Transverse colon (tissue), 4 donors: Measurements from ENCODE around the gene ACTR1B. TPM values are rescaled to one million over a fixed set of nuclear protein-coding genes. Genes with fewer than 3 reads are reported as not detected.

Experiments used
- DNase-seq: peaks from one replicate; pipeline ENCODE4 v3.0.0-alpha.2; 2019
- H3K27ac ChIP-seq, 4 donors: fragments of 200-600 bp; sonication (generic); 2 replicates each; pipeline ENCODE4 v1.5.1; 2016 to 2018; ENCODE audit warnings: inconsistent platforms in 4 of 4
- H3K27me3 ChIP-seq: fragments of 200-600 bp; sonication (generic); 2 replicates; pipeline ENCODE4 v1.5.1; 2017; ENCODE audit warnings: inconsistent platforms
- H3K36me3 ChIP-seq, 4 donors: fragments of 200-600 bp; sonication (generic); 2 replicates each; pipeline ENCODE4 v1.5.1; 2017 to 2019; ENCODE audit warnings: inconsistent platforms in 4 of 4
- H3K4me1 ChIP-seq, 4 donors: fragments of 200-600 bp; sonication (generic); 2 replicates each; pipeline ENCODE4 v1.5.1; 2017 to 2020; ENCODE audit warnings: inconsistent platforms in 4 of 4
- H3K4me3 ChIP-seq, 4 donors: fragments of 200-600 bp; sonication (generic); 1 replicate in 1 of 4; 2 replicates in 3 of 4; pipeline versions ENCODE4 v1.5.1 to v1.6.1; 2017 to 2019; ENCODE audit warnings: inconsistent platforms in 4 of 4
- H3K9me3 ChIP-seq, 2 donors: fragments of 200-600 bp; sonication (generic); 2 replicates each; pipeline ENCODE4 v1.5.1; 2017 to 2019; ENCODE audit warnings: inconsistent platforms in 2 of 2
- EP300 ChIP-seq: sonication (generic); formaldehyde crosslinking; IDR thresholded peaks from one replicate; pipeline ENCODE4 v1.6.1; 2017; ENCODE audit warnings: antibody characterized with exemption, low read depth
- POLR2A ChIP-seq: fragments of 450-650 bp; IDR thresholded peaks from one replicate; pipeline ENCODE4 v1.6.1; 2016; ENCODE audit warnings: antibody characterized with exemption, mild to moderate bottlenecking, moderate library complexity
- POLR2AphosphoS5 ChIP-seq, 3 donors: sonication (generic); formaldehyde crosslinking; IDR thresholded peaks; one replicate each; pipeline ENCODE4 v1.6.1; 2016; ENCODE audit warnings: antibody characterized with exemption in 3 of 3
- WGBS, 2 donors: methylation state at CpG; one replicate each; pipeline ENCODE4 v1.1.5; 2018; ENCODE audit warnings: low coverage in 1 of 2; 5-methylcytosine and 5-hydroxymethylcytosine counted together
- in situ Hi-C, 4 donors: fragments of 200-750 bp; cut with MboI; loops; one replicate each; pipeline versions ENCODE4 v1.15.0 to v1.15.1; 2017; ENCODE audit warnings: low sequenced_read_pairs in 3 of 4, low pct_ligation_motif_present in 1 of 4, low pct_unique_long_range_greater_than_20kb in 1 of 4
- intact Hi-C: fragments of 100-400 bp; cut with DNase I; formaldehyde crosslinking; loops from one replicate; pipeline ENCODE4 v1.15.1; 2023; ENCODE audit warnings: low total_unique reads
- total RNA-seq, 4 donors: library from RNA; depleted of rRNA; stranded (reverse); fragments of >200 nt; gene quantifications; one replicate each; pipeline ENCODE4 v1.1.0, GENCODE V29; 2016
- TF ChIP-seq, protein P1 (sequence below), 5 experiments: fragments of 200-600 bp in 3 of 5; fragments of 450-650 bp in 2 of 5; sonication (generic) in 3 of 5; IDR thresholded peaks; 1 replicate in 2 of 5; 2 replicates in 3 of 5; pipeline ENCODE4 v1.5.1; 2016 to 2017; ENCODE audit warnings: antibody characterized with exemption in 5 of 5, inconsistent platforms in 3 of 5, mild to moderate bottlenecking in 2 of 5, moderate library complexity in 1 of 5

ACTR1B gene
- total RNA-seq, 4 donors from 2014 or later: 66.8 to 157 (median 119) TPM

DNA sequence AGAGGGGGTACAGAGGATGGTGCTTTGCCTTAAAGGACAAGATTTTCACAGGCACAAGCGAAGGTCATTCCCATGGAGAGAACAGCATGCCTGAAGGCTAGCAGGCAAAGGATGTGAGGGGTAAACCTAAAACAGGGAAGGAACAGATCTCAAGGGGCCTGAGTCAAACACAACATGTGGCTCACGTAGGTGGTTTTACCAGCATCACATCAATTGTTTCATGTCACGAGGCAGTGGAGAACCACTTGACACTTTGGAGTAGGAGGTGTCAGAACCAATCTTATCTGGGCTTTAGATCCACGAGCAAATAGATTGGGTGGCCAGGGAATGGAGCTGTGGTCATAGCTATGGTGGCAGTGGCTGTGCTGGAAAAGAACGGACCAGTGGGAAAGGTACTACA, 9.5 kb downstream of the ACTR1B start:
- no peak for TF ChIP-seq EP300
- TF ChIP-seq POLR2A: no peak
- TF ChIP-seq POLR2AphosphoS5 (IDR thresholded peaks at IDR 0.05): no peak
- TF ChIP-seq, protein P1, sequence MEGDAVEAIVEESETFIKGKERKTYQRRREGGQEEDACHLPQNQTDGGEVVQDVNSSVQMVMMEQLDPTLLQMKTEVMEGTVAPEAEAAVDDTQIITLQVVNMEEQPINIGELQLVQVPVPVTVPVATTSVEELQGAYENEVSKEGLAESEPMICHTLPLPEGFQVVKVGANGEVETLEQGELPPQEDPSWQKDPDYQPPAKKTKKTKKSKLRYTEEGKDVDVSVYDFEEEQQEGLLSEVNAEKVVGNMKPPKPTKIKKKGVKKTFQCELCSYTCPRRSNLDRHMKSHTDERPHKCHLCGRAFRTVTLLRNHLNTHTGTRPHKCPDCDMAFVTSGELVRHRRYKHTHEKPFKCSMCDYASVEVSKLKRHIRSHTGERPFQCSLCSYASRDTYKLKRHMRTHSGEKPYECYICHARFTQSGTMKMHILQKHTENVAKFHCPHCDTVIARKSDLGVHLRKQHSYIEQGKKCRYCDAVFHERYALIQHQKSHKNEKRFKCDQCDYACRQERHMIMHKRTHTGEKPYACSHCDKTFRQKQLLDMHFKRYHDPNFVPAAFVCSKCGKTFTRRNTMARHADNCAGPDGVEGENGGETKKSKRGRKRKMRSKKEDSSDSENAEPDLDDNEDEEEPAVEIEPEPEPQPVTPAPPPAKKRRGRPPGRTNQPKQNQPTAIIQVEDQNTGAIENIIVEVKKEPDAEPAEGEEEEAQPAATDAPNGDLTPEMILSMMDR (IDR thresholded peaks at IDR 0.05): no peak
- DNase-seq: no peak
- WGBS, 2 donors: 89 to 100% methylated on average over 4 to 5 of the region's 5 CpGs
- Histone ChIP-seq H3K36me3 (peaks cover 0 to 17% (median 3%) of the 10 kb centered on the region in 4 donors), H3K27ac (no peak overlapping the region), H3K27me3 (no peaks in the 10 kb centered on the region), H3K9me3 (no peaks in the 10 kb centered on the region), H3K4me1 (peaks cover 0 to 9% (median 6%) of the 10 kb centered on the region in 4 donors), H3K4me3 (no peak overlapping the region)
- in situ Hi-C loops (loop anchor here in 1 of 4 donors (25.0 kb wide), 1 partner anchor 1592 kb away; no protein-coding TSS in a partner anchor), intact Hi-C loops (no loop called here)

DNA sequence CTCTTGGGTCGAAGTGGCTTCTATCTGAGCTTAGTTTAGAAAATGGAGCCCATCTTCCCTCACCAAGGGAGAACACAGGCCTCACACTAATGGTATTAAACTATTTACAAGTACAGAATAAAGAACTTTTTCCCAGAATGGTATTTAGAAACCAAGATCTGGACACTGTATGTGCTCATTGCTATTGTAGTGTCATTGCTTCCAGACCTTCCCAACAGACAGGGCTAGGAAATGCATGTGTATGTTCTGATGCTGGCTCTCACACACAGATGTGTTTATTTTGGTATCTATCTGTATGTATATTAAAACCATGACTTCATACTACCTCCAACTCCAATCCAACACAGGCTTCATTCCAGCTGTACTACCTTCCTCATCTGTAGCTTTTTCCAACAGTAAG, 10.0 kb downstream of the ACTR1B start:
- peaks cover 0 to 21% (median 6%) of the 10 kb centered on the region in 4 donors for H3K36me3 ChIP-seq
- H3K4me1 ChIP-seq: peaks cover 0 to 13% (median 7%) of the 10 kb centered on the region in 4 donors
- H3K27ac ChIP-seq: no peak overlapping the region
- in situ Hi-C loops (loop anchor here in 1 of 4 donors (25.0 kb wide), 1 partner anchor 1592 kb away; no protein-coding TSS in a partner anchor), intact Hi-C loops (no loop called here)
- 95 to 100% methylated on average over 1 of the region's 1 CpG for WGBS, 2 donors
- TF ChIP-seq, protein P1 (IDR thresholded peaks at IDR 0.05): no peak
- TF ChIP-seq EP300: no peak
- TF ChIP-seq POLR2A: no peak
- no peak for TF ChIP-seq POLR2AphosphoS5 (IDR thresholded peaks at IDR 0.05)
- no peak for DNase-seq
- H3K27me3 ChIP-seq: no peaks in the 10 kb centered on the region
- H3K9me3 ChIP-seq: no peaks in the 10 kb centered on the region
- no peak overlapping the region for H3K4me3 ChIP-seq

DNA sequence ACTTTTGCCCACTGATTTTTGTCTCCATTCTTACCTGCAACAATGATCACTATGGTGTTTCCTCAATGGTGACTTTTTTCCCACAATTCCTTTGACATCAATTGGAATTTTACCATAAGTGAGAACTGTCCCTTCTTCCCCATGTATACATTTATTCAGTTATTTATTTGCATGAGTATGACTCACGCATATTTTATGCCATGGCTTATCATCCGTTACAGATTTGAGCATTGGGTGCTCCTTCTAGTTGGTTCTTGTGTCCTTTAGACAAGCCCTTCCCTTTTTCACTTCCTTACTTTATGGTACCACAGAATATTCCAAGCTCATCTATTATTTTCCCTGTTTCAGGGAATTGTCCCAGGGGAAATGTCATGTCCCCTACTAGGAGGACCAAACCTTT, 10.4 kb downstream of the ACTR1B start:
- Histone ChIP-seq H3K36me3 (peaks cover 0 to 24% (median 8%) of the 10 kb centered on the region in 4 donors), H3K9me3 (no peaks in the 10 kb centered on the region), H3K27me3 (no peaks in the 10 kb centered on the region), H3K4me3 (no peak overlapping the region), H3K4me1 (peaks cover 0 to 17% (median 9%) of the 10 kb centered on the region in 4 donors), H3K27ac (no peak overlapping the region)
- intact Hi-C loops (no loop called here), in situ Hi-C loops (loop anchor here in 1 of 4 donors (25.0 kb wide), 1 partner anchor 1591 kb away; no protein-coding TSS in a partner anchor)
- 68 to 97% methylated on average over 2 of the region's 2 CpGs for WGBS, 2 donors
- TF ChIP-seq EP300 (no peak), POLR2AphosphoS5 (IDR thresholded peaks at IDR 0.05) (no peak), POLR2A (no peak)
- TF ChIP-seq, protein P1 (IDR thresholded peaks at IDR 0.05): no peak
- no peak for DNase-seq

DNA sequence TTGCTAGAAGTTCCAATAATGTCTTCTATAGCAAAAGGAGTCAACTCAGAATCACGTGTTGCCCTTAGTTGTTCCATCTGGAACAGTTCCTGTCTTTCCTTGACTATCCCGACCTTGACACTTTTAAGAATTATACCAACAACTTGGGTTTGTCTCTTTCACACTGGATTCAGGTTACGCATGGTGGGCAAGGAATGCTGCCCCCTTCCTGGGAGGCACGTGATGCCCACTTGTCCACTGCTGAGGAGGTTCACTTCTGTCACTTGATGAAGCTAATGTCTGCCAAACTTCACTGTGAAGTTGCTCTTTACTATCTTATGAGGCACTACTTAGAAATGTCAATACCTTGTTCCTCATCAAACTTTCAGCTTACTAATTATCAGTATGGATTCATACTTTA, 12.7 kb downstream of the ACTR1B start:
- intact Hi-C loops (no loop called here), in situ Hi-C loops (loop anchor here in 1 of 4 donors (25.0 kb wide), 1 partner anchor 1589 kb away; no protein-coding TSS in a partner anchor)
- DNase-seq: no peak
- H3K9me3 ChIP-seq: no peaks in the 10 kb centered on the region
- TF ChIP-seq POLR2A (no peak), EP300 (no peak), POLR2AphosphoS5 (IDR thresholded peaks at IDR 0.05) (no peak)
- TF ChIP-seq, protein P1 (IDR thresholded peaks at IDR 0.05): no peak
- no peak overlapping the region for H3K4me3 ChIP-seq
- WGBS, 2 donors: 80 to 86% methylated on average over 2 to 4 of the region's 4 CpGs
- peaks cover 0 to 22% (median 9%) of the 10 kb centered on the region in 4 donors for H3K36me3 ChIP-seq
- H3K4me1 ChIP-seq: peaks cover 10 to 37% (median 27%) of the 10 kb centered on the region in 4 donors
- no peaks in the 10 kb centered on the region for H3K27me3 ChIP-seq
- peak overlapping the region in 3 of 4 donors; percentile 64 to 95 (median 71) for H3K27ac ChIP-seq
